Measurements from ENCODE around the gene GLS2. TPM values are rescaled to one million over a fixed set of nuclear protein-coding genes. Genes with fewer than 3 reads are reported as not detected.
"Not testable (repeated sequence)": the region's sequence is repeated elsewhere in the genome, so short reads cannot be mapped to it uniquely, and the experiment has no call there.

The GLS2 gene
- total and polyA plus RNA-seq, 10 of the 15 experiments (the other 5 are each of a cell fraction or from before 2014, with no cell fraction given) = 0.64 to 6.4 (median 3.3) TPM

DNA sequence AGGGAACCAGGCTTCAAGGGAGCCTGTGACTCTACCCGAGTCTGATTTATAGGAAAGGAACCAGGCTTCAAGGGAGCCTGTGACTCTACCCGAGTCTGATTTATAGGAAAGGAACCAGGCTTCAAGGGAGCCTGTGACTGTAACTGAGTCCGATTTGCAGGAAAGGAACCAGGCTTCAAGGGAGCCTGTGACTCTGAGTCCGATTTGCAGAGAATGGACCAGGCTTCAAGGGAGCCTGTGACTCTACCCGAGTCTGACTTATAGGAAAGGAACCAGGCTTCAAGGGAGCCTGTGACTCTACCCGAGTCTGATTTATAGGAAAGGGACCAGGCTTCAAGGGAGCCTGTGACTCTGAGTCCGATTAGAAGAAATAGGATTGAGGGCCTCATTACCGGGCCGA lies 11.5 kb upstream of the GLS2 start:
- RAD21 ChIA-PET (ENCODE audit: unreplicated experiment); H3K4me2 ChIP-seq (ENCODE audit: control insufficient read depth, insufficient read depth); H3K27ac ChIP-seq (ENCODE audit: control insufficient read depth, insufficient read depth); H2AFZ ChIP-seq (ENCODE audit: control insufficient read depth, low read depth, low read length); H3K9me3 ChIP-seq (replicated peaks; ENCODE audit: control insufficient read depth, insufficient read depth, low read length); H3K9ac ChIP-seq (ENCODE audit: control insufficient read depth, insufficient read depth, low read length); FAIRE-seq; H3K79me2 ChIP-seq (ENCODE audit: control insufficient read depth, insufficient read depth, low read length); in situ Hi-C loops (cut with MboI); H3K4me1 ChIP-seq (ENCODE audit: control insufficient read depth, insufficient read depth, low read length); H3K36me3 ChIP-seq (ENCODE audit: control insufficient read depth in 2 of 2, insufficient read depth in 2 of 2, low read length in 1 of 2); BruUV-seq (replicated peaks); H3K27me3 ChIP-seq (replicated peaks in 1 of 2; ENCODE audit: control insufficient read depth in 2 of 2, insufficient read depth in 2 of 2, low read length in 1 of 2); POLR2A ChIA-PET; DNase-seq (ENCODE audit: low read depth, low spot score); SMC1A ChIA-PET (ENCODE audit: uncharacterized antibody, unreplicated experiment); ATAC-seq; H4K20me1 ChIP-seq (ENCODE audit: control insufficient read depth, insufficient read depth); H3K4me3 ChIP-seq: not testable (repeated sequence)
- 49% methylated on average over 9 of the region's 9 CpGs for WGBS (ENCODE audit: insufficient coverage, insufficient replicate concordance, low lambda C conversion rate, missing lambda C conversion rate)
- CTCF ChIA-PET = interaction anchor here (0.6 kb wide), 1 partner anchor 657 kb away, joined by 4 read pairs; no protein-coding TSS in a partner anchor
- intact Hi-C loops (cut with micrococcal nuclease; ENCODE audit: unreplicated experiment) = loop anchor here (2.0 kb wide), 1 partner anchor 307 kb away; no protein-coding TSS in a partner anchor

DNA sequence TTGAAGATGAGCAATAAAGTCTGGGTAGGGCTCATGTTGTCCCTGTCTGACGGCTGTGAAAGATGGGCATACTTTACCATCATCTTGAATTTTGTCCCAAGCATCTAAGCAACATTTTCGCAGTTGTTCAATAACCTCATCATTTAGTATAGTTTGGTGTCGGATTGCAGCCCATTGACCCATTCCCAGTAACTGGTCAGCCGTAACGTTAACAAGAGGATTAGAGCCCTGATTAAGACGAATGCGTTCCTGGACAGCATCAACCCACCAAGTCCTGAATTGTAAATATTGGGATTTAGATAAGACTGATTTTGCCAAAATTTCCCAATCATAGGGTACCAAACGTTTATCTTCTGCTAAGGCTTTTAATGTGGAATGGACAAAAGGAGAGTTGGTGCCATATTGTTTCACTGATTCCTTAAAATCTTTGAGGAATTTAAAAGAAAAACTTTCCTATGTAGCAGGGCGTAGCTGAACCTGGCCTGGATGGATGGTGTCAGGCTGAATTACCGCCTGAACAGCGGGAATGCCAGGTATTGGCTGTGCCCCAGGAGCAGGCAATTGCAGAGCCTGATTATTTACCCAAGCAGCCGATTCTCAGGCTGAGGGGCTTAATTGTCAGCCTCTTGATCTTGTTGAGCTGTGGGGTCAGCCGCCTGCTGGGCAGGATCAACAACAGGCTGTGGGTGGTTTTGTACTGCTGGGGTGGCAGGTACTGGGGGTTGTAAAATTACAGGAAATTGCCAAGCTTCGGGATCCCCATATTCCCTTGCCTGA lies 10.4 kb upstream of the GLS2 start:
- H3K4me2 ChIP-seq (ENCODE audit: control insufficient read depth, insufficient read depth); H3K36me3 ChIP-seq (ENCODE audit: control insufficient read depth in 2 of 2, insufficient read depth in 2 of 2, low read length in 1 of 2); ATAC-seq; SMC1A ChIA-PET (ENCODE audit: uncharacterized antibody, unreplicated experiment); H3K79me2 ChIP-seq (ENCODE audit: control insufficient read depth, insufficient read depth, low read length); POLR2A ChIA-PET; FAIRE-seq; H3K9me3 ChIP-seq (replicated peaks; ENCODE audit: control insufficient read depth, insufficient read depth, low read length); H4K20me1 ChIP-seq (ENCODE audit: control insufficient read depth, insufficient read depth); H3K9ac ChIP-seq (ENCODE audit: control insufficient read depth, insufficient read depth, low read length); H3K27ac ChIP-seq (ENCODE audit: control insufficient read depth, insufficient read depth); H3K4me3 ChIP-seq; BruUV-seq (replicated peaks); DNase-seq (ENCODE audit: low read depth, low spot score); H3K27me3 ChIP-seq (replicated peaks in 1 of 2; ENCODE audit: control insufficient read depth in 2 of 2, insufficient read depth in 2 of 2, low read length in 1 of 2); RAD21 ChIA-PET (ENCODE audit: unreplicated experiment); CTCF ChIA-PET; H2AFZ ChIP-seq (ENCODE audit: control insufficient read depth, low read depth, low read length); in situ Hi-C loops (cut with MboI); H3K4me1 ChIP-seq (ENCODE audit: control insufficient read depth, insufficient read depth, low read length): not testable (repeated sequence)
- WGBS (ENCODE audit: insufficient coverage, insufficient replicate concordance, low lambda C conversion rate, missing lambda C conversion rate) = 56% methylated on average over 14 of the region's 14 CpGs
- intact Hi-C loops (cut with micrococcal nuclease; ENCODE audit: unreplicated experiment) = loop anchor here (2.0 kb wide), 1 partner anchor 306 kb away; no protein-coding TSS in a partner anchor

Data from GM12878 (cell line).